ENCODE measurements around the gene TNFAIP8L2. TPM values are rescaled to one million over a fixed set of nuclear protein-coding genes. Genes with fewer than 3 reads are reported as not detected.

Gene TNFAIP8L2
- total RNA-seq, 1 experiment from 2014 or later: not detected

- no peak overlapping the region for H3K4me3 ChIP-seq (ENCODE audit: low read depth in 2 of 2, low read length in 2 of 2)
- no peaks in the 10 kb centered on the region for H3K36me3 ChIP-seq (ENCODE audit: control insufficient read depth, insufficient read depth, low read length)
- H3K4me1 ChIP-seq (ENCODE audit: control insufficient read depth, insufficient read depth, low read length): no peaks in the 10 kb centered on the region
- ATAC-seq (no peak), DNase-seq (ENCODE audit: low read depth, low spot score) (no peak)
- in situ Hi-C loops (cut with HindIII; ENCODE audit: low pct_unique_long_range_greater_than_20kb, low sequenced_read_pairs): loop anchor here (5.0 kb wide), 1 partner anchor 34 kb away; no protein-coding TSS in a partner anchor
- intact Hi-C loops (cut with micrococcal nuclease; ENCODE audit: unreplicated experiment): no loop called here
- CTCF ChIA-PET: no interaction called here
- BruUV-seq (replicated peaks): no TSS peak
- no peaks in the 10 kb centered on the region for H3K9me3 ChIP-seq (ENCODE audit: control insufficient read depth, insufficient read depth, low read depth, low read length)
- POLR2A ChIA-PET: no interaction called here
- H3K27me3 ChIP-seq (ENCODE audit: control insufficient read depth, insufficient read depth, low read length): no peaks in the 10 kb centered on the region
- no peak overlapping the region for H3K27ac ChIP-seq (ENCODE audit: low read length)
- TF ChIP-seq POLR2AphosphoS5 (IDR thresholded peaks at IDR 0.05; ENCODE audit: low read depth, low read length) (no peak), REST (IDR thresholded peaks at IDR 0.05; ENCODE audit: insufficient read depth in 1 of 2, low read depth in 2 of 2, low read length in 1 of 2) (no peak), TCF7L2 (IDR thresholded peaks at IDR 0.05; ENCODE audit: low read depth, low read length) (no peak), SIN3A (IDR thresholded peaks at IDR 0.05; ENCODE audit: borderline replicate concordance, insufficient read depth, low read depth, low read length) (no peak)
- TF ChIP-seq, protein P1, sequence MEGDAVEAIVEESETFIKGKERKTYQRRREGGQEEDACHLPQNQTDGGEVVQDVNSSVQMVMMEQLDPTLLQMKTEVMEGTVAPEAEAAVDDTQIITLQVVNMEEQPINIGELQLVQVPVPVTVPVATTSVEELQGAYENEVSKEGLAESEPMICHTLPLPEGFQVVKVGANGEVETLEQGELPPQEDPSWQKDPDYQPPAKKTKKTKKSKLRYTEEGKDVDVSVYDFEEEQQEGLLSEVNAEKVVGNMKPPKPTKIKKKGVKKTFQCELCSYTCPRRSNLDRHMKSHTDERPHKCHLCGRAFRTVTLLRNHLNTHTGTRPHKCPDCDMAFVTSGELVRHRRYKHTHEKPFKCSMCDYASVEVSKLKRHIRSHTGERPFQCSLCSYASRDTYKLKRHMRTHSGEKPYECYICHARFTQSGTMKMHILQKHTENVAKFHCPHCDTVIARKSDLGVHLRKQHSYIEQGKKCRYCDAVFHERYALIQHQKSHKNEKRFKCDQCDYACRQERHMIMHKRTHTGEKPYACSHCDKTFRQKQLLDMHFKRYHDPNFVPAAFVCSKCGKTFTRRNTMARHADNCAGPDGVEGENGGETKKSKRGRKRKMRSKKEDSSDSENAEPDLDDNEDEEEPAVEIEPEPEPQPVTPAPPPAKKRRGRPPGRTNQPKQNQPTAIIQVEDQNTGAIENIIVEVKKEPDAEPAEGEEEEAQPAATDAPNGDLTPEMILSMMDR (IDR thresholded peaks at IDR 0.05): no peak
These were observed 25.4 kb upstream of the TNFAIP8L2 start for GRCh38 chr1:151130987-151131586.

DNA sequence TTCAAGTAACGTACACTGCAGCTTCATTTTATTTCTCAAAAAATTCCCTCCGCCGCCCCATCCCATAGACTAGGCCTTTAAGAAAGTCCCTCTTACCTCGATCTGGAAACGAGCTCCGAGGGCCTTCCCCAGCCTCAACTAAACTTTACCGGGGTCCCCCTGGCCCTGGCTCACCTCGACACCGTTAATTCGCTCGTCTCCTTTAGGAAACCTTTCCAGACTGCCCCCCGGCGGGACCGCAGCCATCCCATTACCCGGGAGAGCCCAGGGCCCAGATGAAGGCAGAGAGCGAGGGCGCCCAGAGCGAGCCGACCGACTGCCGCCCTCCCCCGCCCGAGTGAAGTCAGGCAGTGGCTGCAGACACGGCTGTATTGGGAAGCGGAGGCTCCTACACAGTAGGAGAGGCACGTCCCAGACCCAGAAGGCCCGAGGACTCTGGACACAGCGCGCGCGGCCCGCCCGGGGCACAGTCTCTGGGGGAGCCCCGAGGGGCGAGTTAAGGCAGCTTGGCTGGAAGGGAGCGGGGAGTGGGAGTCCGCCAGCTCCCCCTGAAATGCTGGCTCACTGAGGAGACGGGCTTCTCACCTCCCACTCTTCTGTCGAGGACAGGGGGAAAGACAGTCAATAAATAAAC, 24.6 kb upstream of the TNFAIP8L2 start:
- ChIA-PET CTCF (no interaction called here), POLR2A (no interaction called here)
- Histone ChIP-seq H3K4me3 (ENCODE audit: low read depth in 2 of 2, low read length in 2 of 2) (no peak overlapping the region), H3K4me1 (ENCODE audit: control insufficient read depth, insufficient read depth, low read length) (no peaks in the 10 kb centered on the region), H3K9me3 (ENCODE audit: control insufficient read depth, insufficient read depth, low read depth, low read length) (no peaks in the 10 kb centered on the region), H3K27me3 (ENCODE audit: control insufficient read depth, insufficient read depth, low read length) (no peaks in the 10 kb centered on the region), H3K27ac (ENCODE audit: low read length) (no peak overlapping the region), H3K36me3 (ENCODE audit: control insufficient read depth, insufficient read depth, low read length) (no peaks in the 10 kb centered on the region)
- no peak for TF ChIP-seq TCF7L2 (IDR thresholded peaks at IDR 0.05; ENCODE audit: low read depth, low read length)
- TF ChIP-seq, protein P1 (IDR thresholded peaks at IDR 0.05): no peak
- no peak for TF ChIP-seq POLR2AphosphoS5 (IDR thresholded peaks at IDR 0.05; ENCODE audit: low read depth, low read length)
- TF ChIP-seq REST (IDR thresholded peaks at IDR 0.05; ENCODE audit: insufficient read depth in 1 of 2, low read depth in 2 of 2, low read length in 1 of 2): no peak
- TF ChIP-seq SIN3A (IDR thresholded peaks at IDR 0.05; ENCODE audit: borderline replicate concordance, insufficient read depth, low read depth, low read length): no peak
- no TSS peak for BruUV-seq (replicated peaks)
- DNase-seq (ENCODE audit: low read depth, low spot score) (no peak), ATAC-seq (no peak)
- in situ Hi-C loops (cut with HindIII; ENCODE audit: low pct_unique_long_range_greater_than_20kb, low sequenced_read_pairs): loop anchor here (5.0 kb wide), 1 partner anchor 35 kb away; no protein-coding TSS in a partner anchor
- intact Hi-C loops (cut with micrococcal nuclease; ENCODE audit: unreplicated experiment): no loop called here
